GM11168 (cell line): Measurements from ENCODE around the gene MAN1A1.

Source experiments
- in situ Hi-C: fragments of 300-500 bp; cut with MboI; formaldehyde crosslinking; loops from one replicate; pipeline ENCODE4 v1.12.0; 2022; ENCODE audit warnings: low sequenced_read_pairs; ENCODE audit not compliant: unreplicated experiment

The MAN1A1 gene

DNA sequence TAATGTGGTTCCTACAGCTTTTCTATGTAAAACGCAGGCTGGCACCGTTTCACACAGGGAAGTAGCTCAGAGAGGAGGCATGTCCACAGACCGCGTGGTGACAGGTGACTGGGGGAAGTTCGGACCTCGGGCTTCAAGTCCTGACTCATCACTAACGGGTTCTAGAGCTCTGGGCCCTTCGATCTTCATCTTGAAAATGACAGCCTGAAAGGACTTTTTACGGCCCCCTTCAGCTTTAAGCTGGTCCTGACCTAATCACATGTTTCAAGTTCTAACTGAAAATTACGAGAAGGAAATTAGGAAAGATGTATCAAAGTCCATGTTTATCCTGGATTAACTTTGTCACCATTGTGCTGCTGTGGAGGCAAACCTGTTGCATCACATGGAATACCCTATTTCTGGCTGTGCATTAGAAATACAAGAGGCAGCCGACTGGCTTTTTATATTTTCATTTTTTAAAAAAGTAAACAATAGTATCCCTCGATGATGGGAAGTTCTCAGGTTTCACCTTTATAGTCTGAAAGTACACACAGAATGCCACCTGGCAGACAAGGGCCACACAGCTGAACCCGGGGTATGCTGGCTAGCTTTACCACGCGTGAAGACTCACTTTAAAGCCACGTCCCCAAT lies 2.0 kb downstream of the MAN1A1 start:
- in situ Hi-C loops = loop anchor here (10.0 to 25.0 kb wide), 2 partner anchors 127 to 390 kb away; no protein-coding TSS in a partner anchor

DNA sequence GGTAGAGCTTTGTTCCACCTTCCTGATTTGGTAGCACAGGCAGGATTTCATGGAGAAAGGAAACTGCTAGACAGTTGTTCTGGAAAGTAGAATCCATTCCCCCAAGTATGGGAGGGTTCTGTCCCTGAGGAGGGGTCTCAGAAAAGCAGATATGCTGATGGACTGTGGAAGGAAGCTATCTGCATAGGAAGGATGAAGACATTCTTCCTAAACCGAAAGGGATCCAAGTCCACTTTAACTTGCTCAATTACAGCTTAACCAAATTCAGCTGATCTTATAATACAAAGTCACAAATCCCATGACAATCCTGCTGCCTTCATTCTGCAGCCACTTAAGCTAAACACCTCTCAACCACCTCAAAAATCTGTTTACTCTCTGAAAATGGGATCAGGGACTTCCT lies 2.6 kb downstream of the MAN1A1 start:
- in situ Hi-C loops = loop anchor here (10.0 to 25.0 kb wide), 2 partner anchors 128 to 390 kb away; no protein-coding TSS in a partner anchor

DNA sequence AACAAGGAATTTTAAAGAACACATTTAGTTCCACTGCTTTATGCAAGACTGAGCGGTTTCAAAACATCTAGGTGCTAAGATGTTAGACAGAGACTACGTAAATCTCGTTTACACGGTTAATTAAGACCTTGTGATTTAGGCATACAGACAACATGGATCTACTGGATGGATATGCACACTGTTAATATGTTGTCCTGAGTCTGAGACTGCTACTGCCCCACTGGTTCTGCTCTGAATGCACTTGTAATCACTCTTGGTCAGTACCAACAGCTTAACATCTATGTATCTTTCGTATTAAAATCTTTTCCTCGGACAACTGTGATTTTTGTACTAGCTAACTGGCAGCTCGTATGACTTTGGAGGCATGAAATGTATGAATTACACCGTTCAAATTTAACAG lies 3.1 kb downstream of the MAN1A1 start:
- in situ Hi-C loops = loop anchor here (10.0 to 25.0 kb wide), 2 partner anchors 128 to 391 kb away; no protein-coding TSS in a partner anchor

DNA sequence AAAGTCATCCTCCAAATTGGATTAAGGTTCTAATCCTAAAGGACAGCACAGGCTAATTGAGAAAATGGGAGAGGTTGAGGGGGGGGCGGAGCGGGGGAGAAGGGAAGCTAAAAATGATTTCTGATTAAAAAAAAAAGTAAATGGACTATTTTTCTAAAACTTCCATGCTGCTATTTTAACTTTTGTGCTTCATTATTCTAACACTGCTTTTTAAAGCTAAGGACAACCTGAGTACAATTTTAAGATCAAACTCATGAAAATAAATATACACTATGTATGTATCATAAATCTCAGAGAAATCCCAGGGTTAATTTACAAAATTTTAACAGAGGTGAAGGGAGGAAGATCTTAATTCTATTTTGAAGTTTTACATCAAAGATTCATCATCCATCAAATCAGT lies 4.4 kb downstream of the MAN1A1 start:
- in situ Hi-C loops = loop anchor here (10.0 to 25.0 kb wide), 2 partner anchors 130 to 392 kb away; no protein-coding TSS in a partner anchor

DNA sequence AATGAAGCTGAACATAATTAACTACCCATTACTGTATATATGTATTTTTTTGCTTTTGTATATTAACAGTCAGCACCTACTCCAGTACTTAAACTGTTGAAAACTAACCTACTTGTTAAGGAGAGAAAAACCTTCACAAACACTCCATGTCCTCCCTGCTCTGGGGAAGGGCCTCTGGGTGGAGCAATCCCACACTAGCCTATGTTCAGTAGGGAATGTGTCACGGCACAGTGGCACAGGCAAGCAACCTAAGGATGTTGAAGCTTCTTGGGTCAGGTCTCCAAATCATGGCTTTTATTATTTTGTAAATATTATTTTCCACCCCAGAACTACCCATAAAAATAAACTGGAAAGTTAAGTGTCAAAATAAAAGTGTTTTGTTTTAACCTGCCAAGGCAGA lies 5.3 kb downstream of the MAN1A1 start:
- in situ Hi-C loops = loop anchor here (5.0 to 25.0 kb wide), 3 partner anchors 130 to 393 kb away; no protein-coding TSS in a partner anchor

DNA sequence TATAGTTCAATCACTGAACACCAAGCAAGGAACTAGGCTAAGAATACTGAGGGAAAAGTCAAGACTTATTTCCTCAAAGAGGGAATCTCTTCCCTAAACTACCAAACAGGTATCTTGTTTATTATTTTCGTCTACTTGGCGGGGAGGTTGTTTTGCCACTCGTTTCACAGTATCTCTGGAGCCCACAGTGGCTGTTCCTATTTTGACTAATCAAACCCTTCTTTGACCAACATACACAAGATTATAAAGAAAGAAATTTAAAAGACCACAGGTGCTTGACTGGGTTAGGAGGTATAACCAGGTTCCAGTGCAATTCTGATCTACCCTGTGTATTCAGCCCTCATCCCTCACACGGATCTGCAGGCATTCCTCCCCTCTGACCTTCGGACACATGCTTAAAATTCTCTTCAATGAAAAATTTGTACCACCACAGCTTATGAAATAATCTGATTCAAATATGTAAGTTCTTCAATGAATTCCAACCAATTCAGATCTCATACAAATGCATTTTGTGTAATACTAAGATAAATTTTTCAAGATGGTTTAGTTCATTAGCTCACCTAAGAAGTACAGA lies 5.9 kb downstream of the MAN1A1 start:
- in situ Hi-C loops = loop anchor here (5.0 to 25.0 kb wide), 3 partner anchors 131 to 394 kb away; no protein-coding TSS in a partner anchor

DNA sequence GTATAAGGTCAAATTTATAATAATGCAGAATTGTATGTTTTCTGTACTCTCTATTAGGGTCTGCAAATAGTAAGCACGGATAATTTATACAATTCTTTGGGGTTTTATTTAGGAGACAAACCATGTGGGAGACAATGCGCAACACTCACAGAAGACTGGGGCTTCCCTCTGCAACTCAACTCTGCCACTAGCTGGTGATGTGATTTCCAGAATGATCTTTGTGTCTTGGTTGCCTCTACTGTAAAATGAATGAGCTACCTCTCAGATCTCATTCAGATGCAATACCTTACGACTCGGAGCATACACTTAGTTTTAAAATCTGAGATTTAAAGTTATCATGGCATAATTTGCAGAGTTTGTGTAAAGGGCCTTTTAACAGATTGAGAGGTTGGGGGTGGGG lies 6.4 kb downstream of the MAN1A1 start:
- in situ Hi-C loops = loop anchor here (5.0 to 25.0 kb wide), 3 partner anchors 132 to 394 kb away; no protein-coding TSS in a partner anchor

DNA sequence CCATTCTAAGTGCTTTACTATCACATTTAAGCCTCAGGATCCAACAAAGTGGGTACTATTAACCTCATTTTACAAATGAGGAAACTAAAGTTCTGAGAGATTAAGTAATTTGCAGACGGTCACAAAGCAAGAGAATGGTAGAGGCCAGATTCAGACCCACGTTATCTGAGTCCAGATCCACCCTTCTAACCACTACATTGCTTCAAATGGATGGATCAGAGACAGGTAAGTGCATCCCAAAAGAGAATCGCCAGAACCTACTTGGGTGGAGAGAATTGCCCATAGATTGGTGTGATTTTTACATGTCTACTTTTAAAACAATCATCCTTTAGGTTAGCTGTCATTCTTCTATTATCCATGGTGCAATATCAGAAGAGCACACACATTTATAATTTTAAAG lies 7.1 kb downstream of the MAN1A1 start:
- in situ Hi-C loops = loop anchor here (5.0 to 25.0 kb wide), 3 partner anchors 132 to 395 kb away; no protein-coding TSS in a partner anchor

DNA sequence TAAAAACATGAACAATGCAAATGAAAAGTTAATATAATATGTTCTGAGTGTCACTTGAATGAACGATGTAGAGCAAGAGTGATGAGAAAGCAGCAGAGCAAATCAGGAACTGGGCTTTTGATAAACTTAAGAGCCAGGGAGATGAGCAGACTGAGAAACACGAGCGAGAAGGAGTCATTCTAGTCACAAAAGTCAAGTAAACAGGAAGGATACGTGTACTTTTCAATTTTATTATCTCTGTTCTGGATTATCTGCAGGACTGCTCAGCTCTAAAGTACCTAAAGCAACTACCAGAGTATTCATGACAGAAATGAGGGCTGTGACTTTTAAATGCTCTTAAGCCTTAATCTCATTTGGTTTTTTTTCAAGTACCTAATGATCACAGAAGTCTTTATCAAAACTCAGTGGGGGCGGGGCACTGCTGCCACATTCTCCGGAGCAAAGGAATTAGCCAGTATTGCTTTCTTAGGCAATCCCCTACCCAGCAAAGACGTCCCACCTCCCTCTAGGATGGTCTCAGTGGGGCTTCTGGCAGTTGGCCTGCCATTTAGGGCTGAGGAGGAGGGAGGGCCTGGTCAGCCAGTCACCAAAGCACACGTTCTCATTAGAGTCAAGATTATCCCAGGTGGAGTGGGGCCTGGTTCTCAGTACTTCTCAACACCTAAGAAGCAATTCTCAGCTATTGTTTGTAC lies 8.6 kb downstream of the MAN1A1 start:
- in situ Hi-C loops = loop anchor here (5.0 to 25.0 kb wide), 3 partner anchors 134 to 396 kb away; no protein-coding TSS in a partner anchor

DNA sequence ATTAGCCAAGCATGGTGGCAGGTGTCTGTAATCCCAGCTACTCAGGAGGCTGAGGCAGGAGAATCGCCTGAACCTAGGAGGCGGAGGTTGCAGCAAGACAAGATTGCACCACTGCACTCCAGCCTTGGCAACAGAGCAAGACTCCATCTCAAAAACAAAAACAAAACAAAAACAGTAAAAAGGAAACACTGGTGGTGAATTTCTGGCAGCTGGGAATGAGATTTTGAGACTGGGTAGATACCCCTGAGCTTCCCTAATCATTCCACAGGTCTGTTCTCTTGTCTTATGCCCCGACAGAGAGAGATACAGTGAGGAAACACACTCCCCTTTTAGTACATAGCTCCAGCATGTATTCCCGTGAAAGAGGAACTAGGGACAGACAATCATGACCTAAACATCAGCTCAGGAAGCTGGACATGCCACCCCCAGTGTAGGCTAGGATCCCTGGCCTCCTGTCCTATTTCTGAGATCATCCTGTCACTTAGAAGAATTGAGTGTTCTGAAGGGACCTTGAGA lies 9.6 kb downstream of the MAN1A1 start:
- in situ Hi-C loops = loop anchor here (5.0 to 25.0 kb wide), 3 partner anchors 135 to 397 kb away; no protein-coding TSS in a partner anchor

DNA sequence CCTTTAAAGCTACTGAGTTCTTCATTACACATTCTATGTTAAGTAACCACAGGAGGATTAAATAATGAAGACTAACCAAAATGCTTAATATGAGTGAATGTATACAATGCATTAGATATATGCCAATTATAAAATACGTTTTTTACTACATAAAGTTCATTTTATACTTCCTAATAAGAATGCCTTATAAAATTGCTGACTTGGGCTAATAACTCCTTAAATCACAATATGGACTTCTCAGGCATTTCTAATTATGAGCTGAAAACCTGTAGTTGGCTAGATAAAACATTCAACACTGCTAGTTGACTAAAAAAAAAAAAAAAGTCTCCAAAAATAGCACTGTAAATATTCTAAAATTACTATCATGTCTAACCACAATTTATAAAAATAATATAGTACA lies 11.8 kb downstream of the MAN1A1 start:
- in situ Hi-C loops = loop anchor here (25.0 kb wide), 1 partner anchor 400 kb away; no protein-coding TSS in a partner anchor

DNA sequence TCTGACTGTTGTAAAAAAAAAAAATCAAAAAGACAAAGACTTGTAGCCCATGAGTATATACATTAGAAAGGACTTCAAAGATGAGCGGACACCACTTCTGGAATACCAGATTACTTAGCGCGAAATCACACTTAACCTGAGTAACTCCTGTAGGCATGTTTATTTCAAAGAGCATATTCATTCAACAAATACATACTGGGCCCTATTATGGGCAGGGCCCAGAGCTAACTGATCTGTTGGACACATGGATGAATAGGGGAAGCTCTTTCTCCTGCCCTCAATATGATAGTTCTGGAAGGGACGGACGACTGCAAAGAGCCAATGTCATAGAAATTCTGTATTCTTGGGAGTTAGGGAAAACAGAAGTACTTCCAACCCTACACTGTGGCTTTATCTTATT lies 12.3 kb downstream of the MAN1A1 start:
- in situ Hi-C loops = loop anchor here (25.0 kb wide), 1 partner anchor 400 kb away; no protein-coding TSS in a partner anchor

DNA sequence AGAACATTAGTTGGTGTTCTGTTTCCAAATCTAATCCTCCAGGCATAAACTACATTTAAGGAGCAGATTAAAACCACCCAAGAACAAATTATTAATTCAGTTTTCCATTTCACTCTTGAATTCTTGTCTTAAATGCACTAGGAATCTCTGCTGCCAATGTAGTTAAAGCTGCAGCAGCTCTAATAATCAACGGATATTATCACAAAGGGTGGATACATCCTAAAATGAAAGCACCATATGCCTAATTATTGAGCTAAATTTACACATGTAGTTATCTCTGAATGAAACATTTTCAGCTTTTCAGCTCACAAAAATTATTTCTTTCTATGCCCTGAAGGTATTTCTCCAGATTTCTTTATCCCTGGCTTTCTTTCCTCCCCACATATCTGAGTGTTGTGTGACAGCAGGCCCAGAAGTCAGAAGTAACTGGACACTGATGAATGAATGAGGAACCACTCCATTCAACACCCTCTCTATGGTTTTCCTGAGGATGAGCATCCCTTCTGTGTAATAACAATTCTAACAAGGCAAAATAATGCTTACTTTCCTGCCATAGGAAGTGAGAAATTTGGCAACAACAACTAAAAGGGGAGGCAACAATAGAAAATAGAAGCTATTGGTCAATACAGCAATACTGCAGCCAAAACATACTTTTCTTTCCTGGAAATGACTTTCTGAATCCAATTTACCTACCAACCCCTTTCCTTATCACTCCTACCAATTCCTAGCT lies 14.9 kb downstream of the MAN1A1 start:
- in situ Hi-C loops = loop anchor here (25.0 kb wide), 1 partner anchor 403 kb away; no protein-coding TSS in a partner anchor

DNA sequence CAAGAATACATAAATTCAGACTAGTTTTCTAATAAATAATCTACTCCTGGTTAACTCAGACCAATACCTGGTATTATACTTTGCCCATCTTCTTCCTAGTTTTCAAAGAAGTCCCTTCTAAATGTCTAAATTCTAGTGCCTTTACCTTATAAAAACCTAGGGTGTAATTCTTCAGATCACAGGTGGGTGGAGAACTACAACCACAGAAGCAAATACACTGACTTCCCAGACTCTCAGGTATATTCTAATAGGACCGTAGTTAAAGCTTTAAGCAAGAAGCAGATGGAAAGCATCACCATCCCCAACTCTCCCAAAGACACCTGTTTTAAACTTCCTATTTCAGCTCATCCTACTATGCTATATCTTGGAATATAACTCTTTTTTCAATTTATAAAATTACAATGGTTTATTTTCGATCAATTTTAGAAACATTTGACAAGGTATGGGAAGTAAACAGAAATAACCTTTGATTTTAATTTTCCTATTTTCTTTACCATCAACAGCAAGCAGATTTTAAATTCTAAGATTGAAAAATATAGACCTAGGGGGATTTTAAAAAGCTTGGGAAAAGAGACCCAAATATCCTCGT lies 15.8 kb downstream of the MAN1A1 start:
- in situ Hi-C loops = loop anchor here (25.0 kb wide), 1 partner anchor 404 kb away; no protein-coding TSS in a partner anchor

DNA sequence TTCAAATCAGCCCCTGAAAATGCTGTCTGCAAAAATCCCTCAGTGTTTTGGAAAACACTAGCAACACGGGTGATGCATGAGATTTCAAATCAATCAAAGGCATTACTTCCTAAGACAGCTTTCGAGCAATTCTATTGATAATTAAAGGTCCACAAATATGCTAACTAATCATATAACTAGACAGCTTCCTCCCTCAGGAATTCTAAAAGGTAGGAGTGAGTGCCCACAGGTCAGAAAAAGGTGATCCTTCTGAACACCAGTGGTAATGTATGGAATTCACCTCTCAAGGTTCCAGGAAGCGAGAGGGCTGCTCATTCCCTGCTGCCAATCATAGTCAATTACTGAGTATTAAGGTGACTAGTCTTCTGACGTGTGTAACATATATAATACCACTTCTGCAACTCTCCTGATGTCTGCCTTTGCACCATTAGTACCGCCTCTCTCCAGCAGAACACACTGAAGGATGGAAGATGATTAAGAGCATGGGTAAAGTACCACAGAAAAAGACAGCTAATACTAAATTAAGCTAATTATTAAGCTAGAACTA lies 16.4 kb downstream of the MAN1A1 start:
- in situ Hi-C loops = loop anchor here (25.0 kb wide), 1 partner anchor 404 kb away; no protein-coding TSS in a partner anchor

DNA sequence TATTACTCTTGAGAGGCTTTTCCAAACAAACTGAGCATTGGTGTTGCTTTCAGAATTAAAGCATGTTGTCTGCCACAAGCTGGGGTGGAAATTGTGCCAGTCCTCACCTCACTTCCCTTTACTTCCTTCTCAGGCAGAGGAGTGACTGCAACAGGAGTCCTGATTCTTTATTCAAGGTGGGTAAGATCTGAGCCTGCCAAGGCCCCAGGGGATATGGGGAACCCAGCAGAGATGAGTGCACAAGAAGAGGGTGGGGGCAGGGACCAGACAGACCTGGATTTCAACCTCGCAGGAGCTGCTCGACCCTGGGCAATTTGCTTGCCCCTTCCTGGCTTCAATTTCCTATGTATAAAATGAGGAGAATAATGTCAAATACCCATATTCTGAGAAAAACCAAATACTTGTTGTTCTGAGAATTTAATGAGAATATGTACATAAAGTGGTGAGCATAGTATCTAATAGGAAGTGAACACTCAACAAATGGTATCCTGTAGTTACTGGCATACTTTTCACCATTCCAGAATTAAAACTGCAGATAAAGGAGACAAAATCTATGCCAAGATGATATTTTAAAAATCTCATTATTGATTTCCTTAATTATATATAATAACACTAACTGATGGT lies 17.8 kb downstream of the MAN1A1 start:
- in situ Hi-C loops = loop anchor here (25.0 kb wide), 1 partner anchor 406 kb away; no protein-coding TSS in a partner anchor

DNA sequence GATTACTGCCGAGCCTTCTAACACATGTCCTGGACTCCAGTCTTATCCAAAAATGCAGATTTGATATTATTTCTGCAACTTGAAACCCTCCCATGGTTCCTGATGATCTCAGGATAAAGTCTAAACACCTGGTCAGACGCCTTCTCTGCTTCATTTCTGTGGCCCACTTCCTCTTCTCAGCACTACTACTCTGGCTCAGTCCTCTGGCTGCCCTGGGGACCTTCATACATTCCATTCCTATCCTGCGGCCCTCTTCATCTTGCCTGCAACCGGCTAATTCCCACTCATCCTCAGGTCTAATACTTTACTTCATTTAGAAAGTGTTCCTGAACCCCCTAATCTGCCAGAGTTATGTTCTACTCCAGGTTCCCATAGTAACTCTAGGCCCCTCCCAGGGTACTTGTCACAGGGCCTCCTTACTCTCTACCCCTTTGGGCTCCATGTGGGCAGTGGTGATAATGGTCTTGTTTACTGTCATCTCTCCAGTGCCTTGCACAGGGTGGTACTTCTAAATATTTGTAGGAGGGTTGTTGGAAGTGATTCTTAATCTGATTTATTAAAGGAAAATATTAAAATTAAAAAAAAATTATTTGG lies 18.9 kb downstream of the MAN1A1 start:
- in situ Hi-C loops = loop anchor here (25.0 kb wide), 1 partner anchor 407 kb away; no protein-coding TSS in a partner anchor

DNA sequence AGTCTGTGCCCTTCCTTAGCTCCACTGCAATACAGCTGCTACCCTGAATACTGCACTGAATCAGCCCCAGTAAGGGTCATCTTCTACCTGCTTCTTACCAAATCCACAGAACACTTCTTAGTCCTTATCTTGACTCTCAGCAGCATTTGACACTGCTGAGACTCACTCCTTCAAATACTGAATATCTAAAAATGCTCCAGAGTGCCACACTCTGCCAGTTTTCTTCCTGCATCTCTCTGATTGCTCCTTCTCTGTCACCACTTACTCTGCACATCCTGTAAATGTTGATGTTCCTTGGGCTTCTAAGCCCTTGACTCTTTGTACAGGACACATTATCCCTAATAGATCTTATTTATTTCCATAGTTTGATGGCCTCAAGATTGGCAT lies 19.8 kb downstream of the MAN1A1 start:
- in situ Hi-C loops = loop anchor here (25.0 kb wide), 1 partner anchor 408 kb away; no protein-coding TSS in a partner anchor
